Heart left ventricle (tissue), 16 donors: Measurements from ENCODE around the gene ZNF775. TPM values are rescaled to one million over a fixed set of nuclear protein-coding genes. Genes with fewer than 3 reads are reported as not detected.
A peak's percentile ranks its signal among the peaks of the same experiment; 100 is the strongest.

Source experiments
- ATAC-seq, 4 donors: fragments of 200-7000 bp; cut with Tn5 transposase; one replicate each; pipeline ENCODE4 v1.9.1; 2020 to 2022; ENCODE audit warnings: moderate library complexity in 4 of 4, mild to moderate bottlenecking in 3 of 4, moderate number of reproducible peaks in 1 of 4
- DNase-seq, 5 donors: peaks; one replicate each; pipeline ENCODE4 v3.0.0-alpha.2; 2020
- H3K27ac ChIP-seq, 12 donors: fragments of 200-600 bp; sonication (generic) in 4 of 12; one replicate each; pipeline versions ENCODE4 v1.5.0 to v1.8.0; 2016 to 2022; ENCODE audit warnings: mild to moderate bottlenecking in 2 of 12
- H3K27me3 ChIP-seq, 9 donors: fragments of 200-600 bp; sonication (generic) in 2 of 9; one replicate each; pipeline versions ENCODE4 v1.5.1 to v1.8.0; 2016 to 2022; ENCODE audit warnings: mild to moderate bottlenecking in 3 of 9
- H3K36me3 ChIP-seq, 9 donors: fragments of 200-600 bp; sonication (generic) in 2 of 9; one replicate each; pipeline versions ENCODE4 v1.5.0 to v1.8.0; 2018 to 2022; ENCODE audit warnings: mild to moderate bottlenecking in 2 of 9
- H3K4me1 ChIP-seq, 12 donors: fragments of 200-600 bp; sonication (generic) in 4 of 12; one replicate each; pipeline versions ENCODE4 v1.5.0 to v1.8.0; 2016 to 2022; ENCODE audit warnings: mild to moderate bottlenecking in 3 of 12
- H3K4me3 ChIP-seq, 12 donors: fragments of 200-600 bp; sonication (generic) in 4 of 12; one replicate each; pipeline versions ENCODE4 v1.5.0 to v1.8.0; 2017 to 2022; ENCODE audit warnings: mild to moderate bottlenecking in 9 of 12, moderate library complexity in 4 of 12
- H3K9me3 ChIP-seq, 12 donors: fragments of 200-600 bp; sonication (generic) in 4 of 12; one replicate each; pipeline versions ENCODE4 v1.5.0 to v1.8.0; 2016 to 2022; ENCODE audit warnings: mild to moderate bottlenecking in 1 of 12
- POLR2A ChIP-seq, 2 donors: fragments of 450-650 bp; IDR thresholded peaks; one replicate each; pipeline ENCODE4 v1.6.1; 2017; ENCODE audit warnings: antibody characterized with exemption in 2 of 2, mild to moderate bottlenecking in 2 of 2, moderate library complexity in 2 of 2
- WGBS, 4 donors: extraction: QIAGEN DNeasy Blood & Tissue Kit in 2 of 4; methylation state at CpG; one replicate each; pipeline versions ENCODE4 v1.1.5 to v1.1.7; 2013 to 2018; 5-methylcytosine and 5-hydroxymethylcytosine counted together
- intact Hi-C, 10 donors: fragments of 100-400 bp; cut with DNase I; formaldehyde crosslinking; loops; one replicate each; pipeline versions ENCODE4 v1.11.1 to v1.14.2; 2022
- polyA plus RNA-seq, 2 donors: library from polyadenylated mRNA; stranded (reverse); fragments of 200-250 nt; gene quantifications; one replicate each; pipeline ENCODE4 v1.2.3, GENCODE V29; 2013
- total RNA-seq, 9 donors: library from RNA; depleted of rRNA in 2 of 9; stranded (reverse); fragments of >200 nt in 2 of 9; fragmentation: NEBNext Ultra II Directional in 3 of 9; extraction: Animal tissue kit (Norgen Biotek cat#: 25700) in 3 of 9; gene quantifications; one replicate each; pipeline versions ENCODE4 v1.1.0 to v1.2.4, GENCODE V29; 2016 to 2023
- TF ChIP-seq, protein P1 (sequence below), 12 donors: fragments of 200-600 bp; sonication (generic) in 4 of 12; IDR thresholded peaks; one replicate each; pipeline versions ENCODE4 v1.5.0 to v1.8.0; 2018 to 2022; ENCODE audit warnings: antibody characterized with exemption in 12 of 12, mild to moderate bottlenecking in 5 of 12
- donor health status: ischemic (EF 13 %, LVEDD 7.1; RV severe dilation, severe dysfunction).
- donor health status: healthy with polysubstance abuse.
- donor health status: DM: no; HTN: yes; CAD: no.
- donor health status: DM: no; HTN: no; CAD: no.
- donor health status: ischemic (EF 25% LVEDD 6.9; RV normal size, moderate dysfunction).
- donor health status: ischemic (EF 25% LVEDD 5.7; RV mildly dilated, moderate dysfunction).
- donor health status: healthy.
- donor health status: DM: yes; HTN: yes; CAD: no.
- donor health status: ischemic (EF 35%, LVEDD 5.7; RV mildly dilated, moderate dysfunction).
- donor health status: nonischemic (EF 11% LVEDD 7.7; RV severe dilation, severe dysfunction).
- donor health status: DM: yes; HTN: yes; CAD: no.
- donor health status: PGD.
- donor health status: ischemic (EF 29% LVEDD 5.4; RV normal size, mild dysfunction).
- donor health status: nonischemic (EF 23%, LVEDD 6.1; RV moderate dilation, normal function).

The ZNF775 gene
- total and polyA plus RNA-seq, 11 donors: 1.8 to 5.0 (median 3.3) TPM

DNA sequence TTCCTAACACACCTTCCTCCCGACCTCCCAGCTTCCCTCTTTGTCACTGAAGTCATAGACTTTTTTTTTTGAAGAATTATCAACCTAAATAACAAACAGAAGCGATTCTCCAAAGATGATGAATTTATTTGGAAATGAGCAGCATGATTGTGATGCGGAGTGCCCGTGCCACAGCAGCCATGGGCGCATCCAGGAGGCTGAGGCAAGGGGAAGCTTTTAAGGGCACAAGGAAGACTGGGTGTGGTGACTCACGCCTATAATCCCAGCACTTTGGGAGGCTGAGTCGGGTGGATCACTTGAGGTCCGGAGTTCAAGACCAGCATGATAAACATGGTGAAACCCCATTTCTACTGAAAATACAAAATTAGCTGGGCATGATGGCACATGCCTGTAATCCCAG lies 55.1 kb downstream of the ZNF775 start:
- no peaks in the 10 kb centered on the region for H3K9me3 ChIP-seq
- H3K4me3 ChIP-seq: peak overlapping the region in 1 of 12 donors; percentile 8
- ATAC-seq (no peak), DNase-seq (no peak)
- intact Hi-C loops: no loop called here
- no peak for TF ChIP-seq POLR2A (IDR thresholded peaks at IDR 0.05)
- TF ChIP-seq, protein P1, sequence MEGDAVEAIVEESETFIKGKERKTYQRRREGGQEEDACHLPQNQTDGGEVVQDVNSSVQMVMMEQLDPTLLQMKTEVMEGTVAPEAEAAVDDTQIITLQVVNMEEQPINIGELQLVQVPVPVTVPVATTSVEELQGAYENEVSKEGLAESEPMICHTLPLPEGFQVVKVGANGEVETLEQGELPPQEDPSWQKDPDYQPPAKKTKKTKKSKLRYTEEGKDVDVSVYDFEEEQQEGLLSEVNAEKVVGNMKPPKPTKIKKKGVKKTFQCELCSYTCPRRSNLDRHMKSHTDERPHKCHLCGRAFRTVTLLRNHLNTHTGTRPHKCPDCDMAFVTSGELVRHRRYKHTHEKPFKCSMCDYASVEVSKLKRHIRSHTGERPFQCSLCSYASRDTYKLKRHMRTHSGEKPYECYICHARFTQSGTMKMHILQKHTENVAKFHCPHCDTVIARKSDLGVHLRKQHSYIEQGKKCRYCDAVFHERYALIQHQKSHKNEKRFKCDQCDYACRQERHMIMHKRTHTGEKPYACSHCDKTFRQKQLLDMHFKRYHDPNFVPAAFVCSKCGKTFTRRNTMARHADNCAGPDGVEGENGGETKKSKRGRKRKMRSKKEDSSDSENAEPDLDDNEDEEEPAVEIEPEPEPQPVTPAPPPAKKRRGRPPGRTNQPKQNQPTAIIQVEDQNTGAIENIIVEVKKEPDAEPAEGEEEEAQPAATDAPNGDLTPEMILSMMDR (IDR thresholded peaks at IDR 0.05): no peak
- H3K4me1 ChIP-seq: peaks cover 0 to 33% (median 0%) of the 10 kb centered on the region in 12 donors
- H3K27ac ChIP-seq: no peak overlapping the region
- WGBS, 4 donors: 84 to 91% (median 87%) methylated on average over 8 of the region's 8 CpGs
- no peaks in the 10 kb centered on the region for H3K36me3 ChIP-seq
- H3K27me3 ChIP-seq: peaks cover 0 to 12% (median 0%) of the 10 kb centered on the region in 9 donors

DNA sequence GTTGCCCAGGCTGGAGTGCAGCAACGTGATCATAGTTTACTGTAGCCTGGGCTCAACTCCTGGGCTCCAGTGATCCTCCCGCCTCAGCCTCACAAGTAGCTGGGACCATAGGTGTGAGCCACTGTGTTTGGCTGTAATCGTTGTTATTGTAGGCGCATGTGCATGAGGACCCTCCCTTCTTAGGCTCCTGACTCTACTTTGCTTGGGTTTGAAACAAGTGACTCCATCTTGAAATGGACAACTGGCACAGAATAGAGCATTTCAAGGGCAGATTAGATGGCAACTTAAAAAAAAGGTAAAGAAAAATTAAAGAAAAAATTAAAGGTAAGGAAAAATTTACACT lies 55.9 kb downstream of the ZNF775 start:
- no peaks in the 10 kb centered on the region for H3K36me3 ChIP-seq
- H3K27me3 ChIP-seq: peaks cover 0 to 5% (median 0%) of the 10 kb centered on the region in 9 donors
- DNase-seq: no peak
- peaks cover 0 to 38% (median 0%) of the 10 kb centered on the region in 12 donors for H3K4me1 ChIP-seq
- intact Hi-C loops: no loop called here
- ATAC-seq: no peak
- TF ChIP-seq, protein P1 (IDR thresholded peaks at IDR 0.05): no peak
- no peak for TF ChIP-seq POLR2A (IDR thresholded peaks at IDR 0.05)
- 69 to 86% (median 77%) methylated on average over 4 of the region's 4 CpGs for WGBS, 4 donors
- H3K4me3 ChIP-seq: no peak overlapping the region
- no peaks in the 10 kb centered on the region for H3K9me3 ChIP-seq
- peak overlapping the region in 1 of 12 donors; percentile 69 for H3K27ac ChIP-seq

DNA sequence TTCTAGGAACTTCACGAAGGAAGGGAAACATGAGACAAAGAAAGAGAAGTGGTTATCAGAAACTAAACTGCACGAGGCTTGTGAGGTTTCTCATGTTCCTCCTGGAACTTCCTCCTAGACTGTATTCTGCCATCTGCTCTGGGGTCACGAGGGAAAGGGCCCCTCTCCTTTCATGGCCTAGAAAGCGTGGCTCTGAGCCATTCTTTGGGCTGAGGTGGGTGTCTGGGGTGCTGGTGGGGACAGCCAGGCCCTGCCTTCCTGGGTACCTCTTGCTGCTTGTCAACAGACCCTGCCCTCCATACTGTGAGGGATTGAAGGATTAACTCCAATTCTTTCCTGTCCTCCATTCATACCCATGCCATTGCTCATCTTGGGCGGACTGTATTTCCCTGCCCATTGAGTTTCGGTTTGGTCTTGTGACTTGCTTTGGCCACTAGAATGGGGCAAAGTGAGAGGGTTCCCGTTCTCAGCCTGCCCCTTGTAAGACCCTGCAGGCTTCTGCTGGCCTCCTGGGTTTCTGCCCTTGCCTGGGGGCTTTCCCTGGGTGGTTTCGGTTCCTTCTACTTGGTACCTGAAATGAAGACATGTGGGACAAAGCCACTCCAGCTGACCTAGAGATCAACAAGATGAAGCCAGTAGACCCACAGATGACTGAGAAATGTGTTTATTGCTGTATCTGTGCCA lies 56.4 kb downstream of the ZNF775 start:
- peaks cover 0 to 43% (median 0%) of the 10 kb centered on the region in 12 donors for H3K4me1 ChIP-seq
- H3K36me3 ChIP-seq: no peaks in the 10 kb centered on the region
- DNase-seq (no peak), ATAC-seq (peak in 2 of 4 donors; percentile 33 to 65)
- no peak overlapping the region for H3K4me3 ChIP-seq
- H3K9me3 ChIP-seq: peaks cover 0 to 1% (median 0%) of the 10 kb centered on the region in 12 donors
- peak overlapping the region in 1 of 12 donors; percentile 69 for H3K27ac ChIP-seq
- intact Hi-C loops: no loop called here
- WGBS, 4 donors: 65 to 81% (median 76%) methylated on average over 8 of the region's 8 CpGs
- H3K27me3 ChIP-seq: peaks cover 0 to 5% (median 0%) of the 10 kb centered on the region in 9 donors
- TF ChIP-seq, protein P1 (IDR thresholded peaks at IDR 0.05): no peak
- TF ChIP-seq POLR2A (IDR thresholded peaks at IDR 0.05): no peak

DNA sequence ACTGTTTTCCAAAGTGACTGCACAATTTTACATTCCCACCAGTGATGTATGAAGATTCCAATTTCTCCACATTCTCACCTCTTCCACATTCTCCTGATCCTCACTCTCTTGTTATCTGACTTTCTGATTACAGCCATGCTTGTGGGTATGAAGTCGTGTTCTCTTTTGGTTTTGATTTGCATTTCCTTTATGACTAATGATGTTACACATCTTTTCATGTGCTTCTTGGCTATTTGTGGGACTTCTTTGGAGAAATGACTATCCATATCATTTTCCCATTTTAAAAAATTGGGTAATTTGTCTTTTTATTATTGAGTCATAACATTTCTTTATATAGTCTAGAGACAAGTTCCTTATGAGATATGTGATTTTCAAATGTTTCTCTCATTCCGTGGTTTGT lies 60.8 kb downstream of the ZNF775 start:
- Histone ChIP-seq H3K27ac (no peak overlapping the region), H3K36me3 (no peaks in the 10 kb centered on the region), H3K9me3 (peaks cover 0 to 18% (median 6%) of the 10 kb centered on the region in 12 donors), H3K4me3 (no peak overlapping the region), H3K27me3 (no peaks in the 10 kb centered on the region), H3K4me1 (peaks cover 0 to 25% (median 0%) of the 10 kb centered on the region in 12 donors)
- no peak for DNase-seq
- intact Hi-C loops: loop anchor here in 1 of 10 donors (10.0 kb wide), 2 partner anchors 435 to 1075 kb away; partner anchors contain the start of gene RHEB
- 52 to 61% (median 60%) methylated on average over 2 of the region's 2 CpGs for WGBS, 4 donors
- ATAC-seq: no peak
- no peak for TF ChIP-seq POLR2A (IDR thresholded peaks at IDR 0.05)
- TF ChIP-seq, protein P1 (IDR thresholded peaks at IDR 0.05): no peak
